SK-N-SH (cell line): ENCODE results near the gene ARHGDIA. TPM values are rescaled to one million over a fixed set of nuclear protein-coding genes. Genes with fewer than 3 reads are reported as not detected.

Experiments
- CTCF ChIA-PET: fragments of 300-600, 350-600 bp; formaldehyde crosslinking; extraction: SDS; loops from one replicate; lab custom pipeline; 2021; lab: Yijun Ruan, JAX
- POLR2A ChIA-PET: fragments of 350-600 bp; sonication (Branson Sonifier 250); formaldehyde crosslinking; extraction: SDS; loops from one replicate; lab custom pipeline; 2020; ENCODE audit warnings: antibody characterized with exemption, inconsistent platforms; lab: Yijun Ruan, JAX
- DNase-seq: peaks from one replicate; pipeline ENCODE4 v3.0.0; 2012
- H2AFZ ChIP-seq: fragments of 200-600 bp; sonication (generic); 2 replicates; pipeline ENCODE4 v1.8.1; 2016; ENCODE audit warnings: antibody characterized with exemption, mild to moderate bottlenecking, low read depth
- H3F3A ChIP-seq: fragments of 200-600 bp; sonication (generic); replicated peaks from 2 replicates; pipeline ENCODE3; 2016; ENCODE audit warnings: antibody characterized with exemption, mild to moderate bottlenecking; ENCODE audit not compliant: insufficient read depth
- H3K27ac ChIP-seq, 2 experiments: fragments of 200-500 bp in 1 of 2; fragments of 200-600 bp in 1 of 2; sonication (Bioruptor generic) in 1 of 2; sonication (generic), shearing (Covaris generic) in 1 of 2; 2 replicates each; pipeline versions ENCODE4 v1.5.1 to v1.6.1; 2014 to 2016; ENCODE audit warnings: low read depth in 2 of 2, inconsistent platforms in 1 of 2, low read length in 1 of 2, mild to moderate bottlenecking in 1 of 2, mixed read lengths in 1 of 2
- H3K27me3 ChIP-seq: fragments of 200-600 bp; sonication (generic), shearing (Covaris generic); 2 replicates; pipeline ENCODE4 v1.6.1; 2016; ENCODE audit warnings: mixed run types; ENCODE audit not compliant: insufficient read depth
- H3K36me3 ChIP-seq, 2 experiments: fragments of 200-500 bp in 1 of 2; fragments of 200-600 bp in 1 of 2; sonication (Bioruptor generic) in 1 of 2; sonication (generic) in 1 of 2; replicated peaks in 1 of 2; 2 replicates each; pipeline versions ENCODE3 to v1.5.1; 2014 to 2016; ENCODE audit warnings: low read length in 1 of 2, mild to moderate bottlenecking in 1 of 2; ENCODE audit not compliant: insufficient read depth in 2 of 2, control insufficient read depth in 1 of 2
- H3K4me1 ChIP-seq, 2 experiments: fragments of 200-500 bp in 1 of 2; fragments of 200-600 bp in 1 of 2; sonication (Bioruptor generic) in 1 of 2; sonication (generic), shearing (Covaris generic) in 1 of 2; 2 replicates each; pipeline versions ENCODE4 v1.5.1 to v1.6.1; 2014 to 2016; ENCODE audit warnings: low read depth in 1 of 2, low read length in 1 of 2, mixed run types in 1 of 2; ENCODE audit not compliant: insufficient read depth in 2 of 2, control insufficient read depth in 1 of 2
- H3K4me2 ChIP-seq: fragments of 200-600 bp; sonication (generic), shearing (Covaris generic); 2 replicates; pipeline ENCODE4 v1.6.1; 2017; ENCODE audit warnings: mixed run types
- H3K4me3 ChIP-seq, 2 experiments: fragments of 200-500 bp in 1 of 2; fragments of 200-600 bp in 1 of 2; sonication (Bioruptor generic) in 1 of 2; sonication (generic), shearing (Covaris generic) in 1 of 2; 2 replicates each; pipeline versions ENCODE4 v1.5.1 to v1.8.1; 2014 to 2016; ENCODE audit warnings: low read depth in 2 of 2, inconsistent platforms in 1 of 2, low read length in 1 of 2, mild to moderate bottlenecking in 1 of 2, mixed read lengths in 1 of 2, moderate library complexity in 1 of 2
- H3K79me2 ChIP-seq: fragments of 200-600 bp; sonication (generic); 2 replicates; pipeline ENCODE4 v1.8.1; 2017; ENCODE audit warnings: mild to moderate bottlenecking; ENCODE audit not compliant: insufficient read depth
- H3K9ac ChIP-seq: fragments of 200-600 bp; sonication (generic); 2 replicates; pipeline ENCODE4 v1.6.1; 2017; ENCODE audit warnings: mixed run types
- H3K9me2 ChIP-seq: fragments of 200-600 bp; sonication (generic); 2 replicates; pipeline ENCODE4 v1.6.1; 2017; ENCODE audit warnings: mixed run types
- H3K9me3 ChIP-seq: fragments of 200-600 bp; sonication (generic); 2 replicates; pipeline ENCODE4 v1.6.1; 2017; ENCODE audit warnings: mixed run types, mild to moderate bottlenecking, moderate library complexity
- H4K20me1 ChIP-seq: fragments of 200-600 bp; sonication (generic); 2 replicates; pipeline ENCODE4 v1.6.1; 2017; ENCODE audit warnings: mild to moderate bottlenecking, mixed run types; ENCODE audit not compliant: insufficient read depth
- FOSL2 ChIP-seq: IDR thresholded peaks from 2 replicates; pipeline ENCODE4 v1.4.0; 2012; ENCODE audit warnings: low read depth, mild to moderate bottlenecking, moderate library complexity, borderline replicate concordance
- MEF2A ChIP-seq: IDR thresholded peaks from 2 replicates; pipeline ENCODE4 v1.4.0; 2012; ENCODE audit warnings: low read depth, borderline replicate concordance
- RFX5 ChIP-seq: IDR thresholded peaks from 2 replicates; pipeline ENCODE4 v1.6.1; 2012; ENCODE audit warnings: mild to moderate bottlenecking, improper control_type of control experiment, low read length
- TEAD4 ChIP-seq: IDR thresholded peaks from 2 replicates; pipeline ENCODE4 v1.4.0; 2012; ENCODE audit warnings: mild to moderate bottlenecking, borderline replicate concordance; ENCODE audit not compliant: insufficient read depth
- YY1 ChIP-seq: IDR thresholded peaks from 2 replicates; pipeline ENCODE4 v1.4.0; 2012; ENCODE audit warnings: low read depth, mild to moderate bottlenecking
- WGBS: methylation state at CpG from one replicate; pipeline ENCODE4 v1.1.6; 2017; ENCODE audit warnings: low lambda C conversion rate; 5-methylcytosine and 5-hydroxymethylcytosine counted together
- polyA plus RNA-seq, 3 experiments: library from polyadenylated mRNA; depleted of rRNA; stranded (reverse); fragments of >200 nt; gene quantifications; 2 replicates each; pipeline ENCODE4 v1.2.3, GENCODE V29; 2012
- TF ChIP-seq, protein P1 (sequence below): fragments of 150-350 bp; IDR thresholded peaks from 2 replicates; pipeline ENCODE4 v1.6.1; 2016; ENCODE audit warnings: mild to moderate bottlenecking, low read depth, low read length
- TF ChIP-seq, protein P2 (sequence below): IDR thresholded peaks from 2 replicates; pipeline ENCODE4 v1.4.0; 2012; ENCODE audit warnings: low read depth, borderline replicate concordance

ARHGDIA gene
- polyA plus RNA-seq, 1 of the 3 experiments (the other 2 are of a cell fraction): 385 TPM

DNA sequence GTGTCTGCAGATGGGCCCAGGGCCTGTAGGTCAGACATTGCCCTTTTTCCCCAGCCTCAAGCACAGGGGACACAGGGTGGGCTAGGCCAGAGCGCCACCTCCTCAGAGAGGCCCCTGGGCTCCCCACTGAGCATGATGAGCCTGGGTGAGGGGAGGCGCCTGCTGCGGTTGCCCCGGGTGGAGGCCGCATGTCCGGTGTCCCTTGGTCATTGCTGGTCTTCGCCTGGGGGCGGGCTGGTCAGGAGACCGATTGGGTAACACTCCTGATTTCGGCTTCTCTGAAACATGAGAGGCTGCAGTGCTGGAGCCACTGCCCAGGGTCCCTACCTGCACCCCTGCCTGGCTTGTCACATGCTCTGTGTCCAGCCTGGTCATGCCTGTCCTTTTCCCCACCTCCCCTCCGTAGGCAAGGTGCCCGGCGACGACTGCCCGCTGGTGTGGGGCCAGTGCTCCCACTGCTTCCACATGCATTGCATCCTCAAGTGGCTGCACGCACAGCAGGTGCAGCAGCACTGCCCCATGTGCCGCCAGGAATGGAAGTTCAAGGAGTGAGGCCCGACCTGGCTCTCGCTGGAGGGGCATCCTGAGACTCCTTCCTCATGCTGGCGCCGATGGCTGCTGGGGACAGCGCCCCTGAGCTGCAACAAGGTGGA, 28.5 kb upstream of the ARHGDIA start (continued):
- TF ChIP-seq, protein P1, sequence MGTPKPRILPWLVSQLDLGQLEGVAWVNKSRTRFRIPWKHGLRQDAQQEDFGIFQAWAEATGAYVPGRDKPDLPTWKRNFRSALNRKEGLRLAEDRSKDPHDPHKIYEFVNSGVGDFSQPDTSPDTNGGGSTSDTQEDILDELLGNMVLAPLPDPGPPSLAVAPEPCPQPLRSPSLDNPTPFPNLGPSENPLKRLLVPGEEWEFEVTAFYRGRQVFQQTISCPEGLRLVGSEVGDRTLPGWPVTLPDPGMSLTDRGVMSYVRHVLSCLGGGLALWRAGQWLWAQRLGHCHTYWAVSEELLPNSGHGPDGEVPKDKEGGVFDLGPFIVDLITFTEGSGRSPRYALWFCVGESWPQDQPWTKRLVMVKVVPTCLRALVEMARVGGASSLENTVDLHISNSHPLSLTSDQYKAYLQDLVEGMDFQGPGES: no peak

DNA sequence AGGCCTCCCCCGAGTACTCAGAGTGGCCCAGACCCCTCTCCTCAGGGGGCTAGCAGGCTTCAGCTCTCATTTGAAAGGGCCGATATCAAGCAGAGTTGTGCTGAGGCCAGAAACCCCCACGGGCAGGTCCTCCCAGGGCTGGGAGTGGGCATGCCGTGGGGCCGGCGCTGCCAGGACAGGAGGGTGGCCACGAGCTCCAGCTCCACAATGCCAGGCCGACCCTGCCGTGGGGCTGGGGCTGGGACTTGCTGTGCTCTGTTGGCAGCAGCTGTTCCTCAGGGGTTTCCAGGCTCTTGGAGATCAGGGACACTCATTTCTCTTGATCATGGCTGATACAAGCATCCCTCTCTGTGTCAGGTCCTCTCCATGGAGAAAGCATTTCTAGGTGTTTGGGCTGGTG, 27.7 kb upstream of the ARHGDIA start:
- CTCF ChIA-PET: interaction anchor here (1.7 kb wide), 1 partner anchor 29 kb away, joined by 8 read pairs; no protein-coding TSS in a partner anchor
- Histone ChIP-seq H3K9me3 (no peaks in the 10 kb centered on the region), H3K79me2 (peaks cover 22% of the 10 kb centered on the region), H3K4me2 (no peak overlapping the region; the same call in 1 of the 2 replicates), H4K20me1 (peaks cover 8% of the 10 kb centered on the region; the same call in 1 of the 2 replicates), H2AFZ (no peak overlapping the region), H3K27ac (peak overlapping the region in 1 of 2 experiments; percentile 66; a peak in 2 of 4 replicates), H3K9ac (no peak overlapping the region; the same call in 1 of the 2 replicates), H3K36me3 (peaks cover 33 to 35% of the 10 kb centered on the region in 2 experiments), H3K4me1 (peaks cover 3 to 10% of the 10 kb centered on the region in 2 experiments; a peak in 1 of 4 replicates), H3F3A (peaks cover 39% of the 10 kb centered on the region), H3K4me3 (no peak overlapping the region), H3K27me3 (no peaks in the 10 kb centered on the region), H3K9me2 (no peaks in the 10 kb centered on the region)
- 100% methylated on average over 2 of the region's 9 CpGs for WGBS
- DNase-seq: no peak
- POLR2A ChIA-PET: interaction anchor here (0.9 kb wide), 1 partner anchor 30 kb away, joined by 3 read pairs; no protein-coding TSS in a partner anchor
- TF ChIP-seq, protein P2, sequence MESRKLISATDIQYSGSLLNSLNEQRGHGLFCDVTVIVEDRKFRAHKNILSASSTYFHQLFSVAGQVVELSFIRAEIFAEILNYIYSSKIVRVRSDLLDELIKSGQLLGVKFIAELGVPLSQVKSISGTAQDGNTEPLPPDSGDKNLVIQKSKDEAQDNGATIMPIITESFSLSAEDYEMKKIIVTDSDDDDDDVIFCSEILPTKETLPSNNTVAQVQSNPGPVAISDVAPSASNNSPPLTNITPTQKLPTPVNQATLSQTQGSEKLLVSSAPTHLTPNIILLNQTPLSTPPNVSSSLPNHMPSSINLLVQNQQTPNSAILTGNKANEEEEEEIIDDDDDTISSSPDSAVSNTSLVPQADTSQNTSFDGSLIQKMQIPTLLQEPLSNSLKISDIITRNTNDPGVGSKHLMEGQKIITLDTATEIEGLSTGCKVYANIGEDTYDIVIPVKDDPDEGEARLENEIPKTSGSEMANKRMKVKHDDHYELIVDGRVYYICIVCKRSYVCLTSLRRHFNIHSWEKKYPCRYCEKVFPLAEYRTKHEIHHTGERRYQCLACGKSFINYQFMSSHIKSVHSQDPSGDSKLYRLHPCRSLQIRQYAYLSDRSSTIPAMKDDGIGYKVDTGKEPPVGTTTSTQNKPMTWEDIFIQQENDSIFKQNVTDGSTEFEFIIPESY: no peak
- no peak for TF ChIP-seq RFX5
- no peak for TF ChIP-seq TEAD4
- TF ChIP-seq YY1: no peak

DNA sequence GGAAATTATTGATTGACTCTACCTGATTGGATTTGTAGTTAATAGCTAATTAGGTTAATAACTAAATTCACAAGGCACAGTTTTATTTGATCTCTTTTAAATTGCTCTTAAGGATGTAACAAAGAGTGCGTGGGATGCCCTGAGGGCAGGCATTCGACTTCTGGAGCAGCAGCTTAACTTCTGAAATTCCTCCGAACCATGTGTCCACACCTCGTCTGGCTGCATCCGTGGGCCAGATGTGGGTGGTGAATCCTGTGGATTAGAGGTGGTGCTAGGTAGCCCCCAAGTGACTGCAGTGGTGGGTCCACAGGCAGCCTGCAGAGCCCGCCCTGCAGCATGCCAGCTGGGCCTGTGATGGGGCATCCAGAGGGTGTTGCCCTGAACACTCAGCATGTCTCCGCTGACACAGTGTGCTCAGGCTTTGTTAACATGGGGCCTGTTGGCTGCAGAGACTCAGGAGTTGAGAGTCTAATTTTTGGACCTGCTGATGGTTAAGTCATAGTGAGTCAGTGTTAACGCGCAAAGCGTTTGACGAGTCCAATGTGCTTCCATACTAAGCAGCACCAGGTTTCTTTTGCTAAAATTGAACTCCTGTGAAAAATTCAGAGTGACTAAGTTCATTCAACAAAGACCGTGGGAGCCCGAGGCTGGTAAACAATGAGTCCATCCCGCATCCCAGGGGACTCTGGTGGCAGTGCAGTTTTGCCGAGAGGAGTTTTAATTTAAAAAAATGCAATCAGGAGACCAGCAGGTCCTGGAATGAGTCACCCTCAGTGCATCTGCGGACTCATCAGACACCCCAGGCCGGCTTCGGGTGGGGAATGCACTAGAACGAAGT, 27.1 kb upstream of the ARHGDIA start:
- peaks cover 8% of the 10 kb centered on the region; the same call in 1 of the 2 replicates for H4K20me1 ChIP-seq
- CTCF ChIA-PET: interaction anchor here (1.7 kb wide), 1 partner anchor 29 kb away, joined by 8 read pairs; no protein-coding TSS in a partner anchor
- H3K79me2 ChIP-seq: peaks cover 29% of the 10 kb centered on the region
- H2AFZ ChIP-seq: no peak overlapping the region
- H3K9me2 ChIP-seq: no peaks in the 10 kb centered on the region
- H3K36me3 ChIP-seq: peaks cover 31 to 33% of the 10 kb centered on the region in 2 experiments
- H3K27ac ChIP-seq: peak overlapping the region in 1 of 2 experiments; percentile 66; a peak in 2 of 4 replicates
- POLR2A ChIA-PET: interaction anchor here (0.9 kb wide), 1 partner anchor 29 kb away, joined by 3 read pairs; no protein-coding TSS in a partner anchor
- DNase-seq: no peak
- 60% methylated on average over 18 of the region's 19 CpGs for WGBS
- TF ChIP-seq MEF2A (no peak), FOSL2 (peak; percentile 34; the same call in 1 of the 2 replicates)
- TF ChIP-seq, all 33 proteins: peak for 1
- no peak overlapping the region for H3K4me3 ChIP-seq
- H3K9me3 ChIP-seq: no peaks in the 10 kb centered on the region
- H3K4me2 ChIP-seq: no peak overlapping the region; the same call in 1 of the 2 replicates
- no peaks in the 10 kb centered on the region for H3K27me3 ChIP-seq
- no peak overlapping the region; the same call in 1 of the 2 replicates for H3K9ac ChIP-seq
- peaks cover 43% of the 10 kb centered on the region for H3F3A ChIP-seq
- H3K4me1 ChIP-seq: peaks cover 3 to 10% of the 10 kb centered on the region in 2 experiments; a peak in 1 of 4 replicates
